PC-9 (cell line): ENCODE results near the gene GARNL3. TPM values are rescaled to one million over a fixed set of nuclear protein-coding genes. Genes with fewer than 3 reads are reported as not detected.

Experiments used
- BruUV-seq: library from RNA; stranded (reverse); fragments of 400-500 nt; replicated peaks from 2 replicates; lab custom pipeline; 2021; lab: Mats Ljungman, UMichigan
- CTCF ChIA-PET: fragments of 300-600 bp; sonication (Branson Sonifier 250); formaldehyde crosslinking; loops from one replicate; lab custom pipeline; 2022; ENCODE audit warnings: antibody characterized with exemption; lab: Charles Lee
- POLR2A ChIA-PET: fragments of 300-600 bp; sonication (Branson Sonifier 250); formaldehyde crosslinking; loops from one replicate; lab custom pipeline; 2022; ENCODE audit warnings: antibody characterized with exemption; ENCODE audit not compliant: unreplicated experiment; lab: Charles Lee
- DNase-seq, 2 experiments: peaks; one replicate each; pipeline versions ENCODE4 v3.0.0 to v3.0.0-alpha.2; 2015 to 2022; ENCODE audit warnings: mixed read lengths in 1 of 2
- H2AFZ ChIP-seq: fragments of 200-600 bp; sonication (generic); 2 replicates; pipeline ENCODE4 v1.8.1; 2017; ENCODE audit warnings: antibody characterized with exemption
- H3F3A ChIP-seq: fragments of 200-600 bp; sonication (generic); 2 replicates; pipeline ENCODE4 v1.8.1; 2017; ENCODE audit warnings: antibody characterized with exemption, mild to moderate bottlenecking, low read depth; ENCODE audit not compliant: insufficient read depth
- H3K27ac ChIP-seq: fragments of 200-600 bp; sonication (generic); 2 replicates; pipeline ENCODE4 v1.6.1; 2016; ENCODE audit warnings: mixed run types
- H3K27me3 ChIP-seq: fragments of 200-600 bp; sonication (generic); 2 replicates; pipeline ENCODE4 v1.6.1; 2016; ENCODE audit warnings: low read depth, mixed run types; ENCODE audit not compliant: insufficient read depth
- H3K36me3 ChIP-seq: fragments of 200-600 bp; sonication (generic); 2 replicates; pipeline ENCODE4 v1.6.1; 2016; ENCODE audit warnings: low read depth, mixed run types
- H3K4me1 ChIP-seq: fragments of 200-600 bp; sonication (generic); replicated peaks from 2 replicates; pipeline ENCODE4 v1.6.1; 2016; ENCODE audit warnings: mixed run types; ENCODE audit not compliant: insufficient read depth
- H3K4me2 ChIP-seq: fragments of 200-600 bp; sonication (generic); 2 replicates; pipeline ENCODE4 v1.6.1; 2017; ENCODE audit warnings: mixed run types
- H3K4me3 ChIP-seq: fragments of 200-600 bp; sonication (generic); 2 replicates; pipeline ENCODE4 v1.6.1; 2016; ENCODE audit warnings: mixed run types
- H3K79me2 ChIP-seq: fragments of 200-600 bp; sonication (generic); 2 replicates; pipeline ENCODE4 v1.6.1; 2017; ENCODE audit warnings: low read depth, mixed run types
- H3K9me2 ChIP-seq: fragments of 200-600 bp; sonication (generic); 2 replicates; pipeline ENCODE4 v1.8.1; 2017; ENCODE audit warnings: mild to moderate bottlenecking; ENCODE audit not compliant: insufficient read depth
- H3K9me3 ChIP-seq: fragments of 200-600 bp; sonication (generic); 2 replicates; pipeline ENCODE4 v1.8.1; 2016; ENCODE audit warnings: low read depth; ENCODE audit not compliant: insufficient read depth
- H4K20me1 ChIP-seq: fragments of 200-600 bp; sonication (generic); 2 replicates; pipeline ENCODE4 v1.8.1; 2017; ENCODE audit not compliant: insufficient read depth
- EZH2 ChIP-seq: fragments of 200-600 bp; sonication (generic); IDR thresholded peaks from 2 replicates; pipeline ENCODE4 v1.8.0; 2017; ENCODE audit warnings: antibody characterized with exemption, low read depth
- intact Hi-C: fragments of 100-400 bp; cut with micrococcal nuclease; formaldehyde crosslinking; loops from one replicate; pipeline ENCODE4 v1.10.0; 2022; ENCODE audit not compliant: unreplicated experiment
- total RNA-seq: library from RNA; stranded (reverse); gene quantifications from 2 replicates; pipeline ENCODE4 v1.2.3, GENCODE V29; 2021
- TF ChIP-seq, protein P1 (sequence below): fragments of 200-600 bp; sonication (generic); conservative IDR thresholded peaks from 2 replicates; pipeline ENCODE4 v1.6.1; 2017; ENCODE audit warnings: mixed run types, antibody characterized with exemption, mild to moderate bottlenecking, moderate library complexity

The GARNL3 gene
- total RNA-seq, 1 experiment from 2014 or later = 10.8 TPM

DNA sequence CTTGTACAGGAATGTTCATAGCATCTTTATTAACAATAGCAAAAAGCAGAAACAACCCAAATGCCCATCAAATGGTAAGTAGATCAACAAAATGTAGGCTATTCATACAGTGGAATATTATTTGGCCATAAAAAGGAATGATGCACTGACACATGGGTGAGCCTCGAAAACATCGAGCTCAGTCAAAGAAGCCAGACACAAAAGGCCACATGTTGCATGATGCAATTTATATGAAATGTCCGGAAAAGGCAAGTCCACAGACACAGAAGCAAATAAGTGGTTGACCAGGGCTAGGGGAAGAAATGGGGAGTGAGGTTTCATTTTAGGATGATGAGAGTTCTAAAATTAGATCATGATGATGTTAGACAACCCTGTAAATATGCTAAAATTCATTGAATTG lies 115.9 kb downstream of the GARNL3 start:
- intact Hi-C loops = no loop called here
- no peak for TF ChIP-seq EZH2
- TF ChIP-seq, protein P1, sequence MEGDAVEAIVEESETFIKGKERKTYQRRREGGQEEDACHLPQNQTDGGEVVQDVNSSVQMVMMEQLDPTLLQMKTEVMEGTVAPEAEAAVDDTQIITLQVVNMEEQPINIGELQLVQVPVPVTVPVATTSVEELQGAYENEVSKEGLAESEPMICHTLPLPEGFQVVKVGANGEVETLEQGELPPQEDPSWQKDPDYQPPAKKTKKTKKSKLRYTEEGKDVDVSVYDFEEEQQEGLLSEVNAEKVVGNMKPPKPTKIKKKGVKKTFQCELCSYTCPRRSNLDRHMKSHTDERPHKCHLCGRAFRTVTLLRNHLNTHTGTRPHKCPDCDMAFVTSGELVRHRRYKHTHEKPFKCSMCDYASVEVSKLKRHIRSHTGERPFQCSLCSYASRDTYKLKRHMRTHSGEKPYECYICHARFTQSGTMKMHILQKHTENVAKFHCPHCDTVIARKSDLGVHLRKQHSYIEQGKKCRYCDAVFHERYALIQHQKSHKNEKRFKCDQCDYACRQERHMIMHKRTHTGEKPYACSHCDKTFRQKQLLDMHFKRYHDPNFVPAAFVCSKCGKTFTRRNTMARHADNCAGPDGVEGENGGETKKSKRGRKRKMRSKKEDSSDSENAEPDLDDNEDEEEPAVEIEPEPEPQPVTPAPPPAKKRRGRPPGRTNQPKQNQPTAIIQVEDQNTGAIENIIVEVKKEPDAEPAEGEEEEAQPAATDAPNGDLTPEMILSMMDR = no peak
- H3K9me2 ChIP-seq = no peaks in the 10 kb centered on the region
- H3K4me2 ChIP-seq = no peak overlapping the region
- peaks cover 5% of the 10 kb centered on the region for H3K4me1 ChIP-seq
- H3K27ac ChIP-seq = no peak overlapping the region
- no peaks in the 10 kb centered on the region for H3K36me3 ChIP-seq
- ChIA-PET CTCF (no interaction called here), POLR2A (no interaction called here)
- H3K79me2 ChIP-seq = no peaks in the 10 kb centered on the region
- H3F3A ChIP-seq = no peaks in the 10 kb centered on the region
- H3K9me3 ChIP-seq = no peaks in the 10 kb centered on the region
- no peaks in the 10 kb centered on the region for H3K27me3 ChIP-seq
- no peak overlapping the region for H3K4me3 ChIP-seq
- no peak overlapping the region for H2AFZ ChIP-seq
- H4K20me1 ChIP-seq = no peaks in the 10 kb centered on the region
- no peak for DNase-seq
- no TSS peak for BruUV-seq

DNA sequence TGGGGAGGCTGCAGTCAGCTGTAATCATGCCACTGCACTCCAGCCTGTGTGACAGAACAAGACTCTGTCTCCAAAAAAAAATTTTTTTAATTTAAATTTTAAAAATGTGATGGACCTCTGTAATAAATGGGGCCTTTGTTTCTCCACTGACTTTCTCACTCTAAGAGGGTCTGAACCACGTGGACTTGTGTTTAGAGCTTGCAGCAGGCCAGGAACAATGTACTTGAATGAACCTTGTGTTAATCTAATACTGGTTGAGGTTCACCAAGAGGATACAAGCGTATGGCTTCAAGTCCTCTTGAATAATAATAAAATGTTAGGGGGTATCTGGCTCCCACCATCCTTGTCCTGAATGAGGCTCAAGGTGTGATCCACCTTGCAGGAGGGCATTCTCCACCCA lies 118.0 kb downstream of the GARNL3 start:
- ChIA-PET POLR2A (no interaction called here), CTCF (interaction anchor here (0.6 kb wide), 1 partner anchor 15 kb away, joined by 3 read pairs; the partner anchor contains the start of gene SLC2A8)
- no TSS peak for BruUV-seq
- Histone ChIP-seq H2AFZ (no peak overlapping the region), H3K9me2 (no peaks in the 10 kb centered on the region), H3K4me3 (no peak overlapping the region), H3F3A (peaks cover 3% of the 10 kb centered on the region), H3K9me3 (no peaks in the 10 kb centered on the region), H3K36me3 (no peaks in the 10 kb centered on the region), H4K20me1 (no peaks in the 10 kb centered on the region), H3K27ac (no peak overlapping the region), H3K4me1 (peaks cover 6% of the 10 kb centered on the region), H3K4me2 (no peak overlapping the region), H3K27me3 (no peaks in the 10 kb centered on the region), H3K79me2 (no peaks in the 10 kb centered on the region)
- intact Hi-C loops = no loop called here
- TF ChIP-seq, protein P1 = no peak
- TF ChIP-seq EZH2 = no peak
- no peak for DNase-seq

DNA sequence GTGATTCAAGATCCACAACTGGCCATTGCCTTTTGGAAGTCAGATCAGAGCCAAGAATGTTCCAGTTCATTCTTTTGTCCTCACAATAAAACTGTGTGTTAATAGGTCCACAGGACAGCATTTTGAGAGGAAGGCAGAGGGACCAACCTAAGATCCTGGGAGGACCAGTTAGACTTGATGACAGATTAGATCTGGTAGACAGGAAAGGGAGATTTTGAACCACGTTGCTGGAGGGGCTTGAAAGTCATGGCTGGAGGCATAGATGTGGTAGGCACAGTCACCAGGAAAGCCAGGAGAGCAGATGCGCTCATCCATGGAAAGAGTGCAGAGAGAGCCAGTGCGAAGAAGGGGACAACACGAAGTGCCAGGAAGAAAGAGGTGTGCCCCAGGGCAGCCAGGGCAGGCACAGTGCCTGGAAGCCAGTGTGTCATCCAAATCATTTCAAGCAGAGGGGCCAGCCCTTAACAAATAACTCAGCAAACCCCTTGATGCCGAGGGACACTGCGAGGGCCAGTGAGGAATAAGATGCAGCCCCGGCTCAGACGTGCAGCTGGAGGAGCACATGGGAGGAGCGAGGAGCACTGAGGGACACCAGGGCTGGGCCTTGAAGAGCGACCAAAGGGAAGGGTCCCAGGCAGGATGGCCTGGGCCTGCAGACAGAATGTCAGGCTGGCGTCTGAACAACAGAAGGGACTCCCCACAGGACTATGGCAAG lies 119.6 kb downstream of the GARNL3 start:
- DNase-seq = peak in 1 of 2 experiments; percentile 23
- Histone ChIP-seq H2AFZ (no peak overlapping the region), H3K4me3 (no peak overlapping the region), H3F3A (peaks cover 17% of the 10 kb centered on the region), H3K9me2 (no peaks in the 10 kb centered on the region), H4K20me1 (no peaks in the 10 kb centered on the region), H3K27me3 (no peaks in the 10 kb centered on the region), H3K9me3 (no peaks in the 10 kb centered on the region), H3K4me2 (no peak overlapping the region), H3K4me1 (peaks cover 20% of the 10 kb centered on the region), H3K27ac (no peak overlapping the region), H3K36me3 (no peaks in the 10 kb centered on the region), H3K79me2 (no peaks in the 10 kb centered on the region)
- intact Hi-C loops = no loop called here
- ChIA-PET CTCF (no interaction called here), POLR2A (no interaction called here)
- TF ChIP-seq, protein P1 = no peak
- TF ChIP-seq EZH2 = no peak
- no TSS peak for BruUV-seq
